ENCODE measurements around the gene RPL3.

RPL3 gene

DNA sequence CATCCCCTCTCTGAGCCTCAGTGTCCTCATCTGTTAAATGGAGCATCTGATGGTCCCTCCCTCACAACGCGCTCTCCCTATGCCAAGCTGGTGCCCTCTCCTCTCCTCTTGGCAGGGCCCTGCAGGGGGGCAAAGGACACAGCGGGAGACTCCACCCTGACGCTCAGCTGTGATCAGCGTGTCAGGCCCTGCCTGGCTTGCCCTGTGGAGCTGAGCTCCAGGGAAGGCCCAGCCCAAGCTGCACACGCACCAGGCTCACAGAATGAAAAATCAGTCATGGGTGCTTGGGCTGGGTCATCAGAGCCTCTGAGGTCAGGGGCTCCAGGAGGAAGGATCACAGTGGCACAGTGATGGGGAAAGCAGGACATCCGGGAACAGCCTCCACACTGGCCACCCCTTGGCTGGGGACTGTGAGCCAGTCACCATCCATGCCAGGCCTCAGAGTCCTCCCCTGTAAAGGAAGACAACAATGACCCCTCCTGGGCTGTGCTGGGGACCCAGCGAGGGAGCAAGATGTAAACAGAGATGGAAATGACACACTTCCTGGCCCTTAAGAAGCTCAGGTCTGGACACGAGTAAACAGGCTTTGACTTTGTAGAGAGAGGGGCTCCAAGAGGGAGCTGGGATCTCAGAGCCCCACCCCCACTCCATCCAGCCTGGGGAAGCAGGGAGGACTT, 36.6 kb downstream of the RPL3 start:
- no peak for DNase-seq (ENCODE audit: low spot score)

DNA sequence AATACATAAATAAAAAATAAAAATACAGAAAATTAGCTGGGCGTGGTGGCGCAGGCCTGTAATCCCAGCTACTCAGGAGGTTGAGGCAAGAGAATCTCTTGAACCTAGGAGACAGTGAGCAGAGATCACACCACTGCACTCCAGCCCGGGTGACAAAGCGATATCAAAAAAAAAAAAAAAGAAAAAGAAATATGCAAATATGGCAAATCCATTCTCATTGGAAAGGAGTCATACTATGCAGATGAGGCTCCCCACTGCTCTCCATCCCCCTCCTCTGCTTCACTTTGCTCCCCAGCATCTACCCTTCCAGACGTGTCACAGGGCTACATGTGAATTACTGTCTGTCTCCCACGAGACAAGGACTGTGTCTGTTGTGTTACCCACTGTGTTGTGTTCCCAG, 38.3 kb downstream of the RPL3 start:
- DNase-seq (ENCODE audit: low spot score): no peak

DNA sequence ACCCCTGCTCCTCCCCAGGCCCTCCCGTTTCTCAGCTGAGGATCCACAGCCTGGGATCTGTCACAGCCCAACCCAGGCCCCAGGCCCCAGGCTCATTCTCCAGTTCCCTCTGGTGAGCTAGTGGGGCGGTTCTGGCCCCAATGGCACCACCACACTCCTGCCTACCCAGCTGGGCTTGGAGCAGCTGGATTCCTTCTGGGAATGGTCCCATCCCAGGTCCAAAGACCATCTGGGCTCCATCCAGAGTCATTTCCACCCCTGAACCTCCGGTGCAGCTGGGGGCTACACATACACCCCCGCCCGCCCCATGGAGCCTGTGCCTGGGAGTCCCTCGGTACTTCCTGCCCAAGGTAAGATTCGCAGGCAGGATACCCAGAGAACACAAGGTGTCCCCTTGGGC, 39.2 kb downstream of the RPL3 start:
- no peak for DNase-seq (ENCODE audit: low spot score)

DNA sequence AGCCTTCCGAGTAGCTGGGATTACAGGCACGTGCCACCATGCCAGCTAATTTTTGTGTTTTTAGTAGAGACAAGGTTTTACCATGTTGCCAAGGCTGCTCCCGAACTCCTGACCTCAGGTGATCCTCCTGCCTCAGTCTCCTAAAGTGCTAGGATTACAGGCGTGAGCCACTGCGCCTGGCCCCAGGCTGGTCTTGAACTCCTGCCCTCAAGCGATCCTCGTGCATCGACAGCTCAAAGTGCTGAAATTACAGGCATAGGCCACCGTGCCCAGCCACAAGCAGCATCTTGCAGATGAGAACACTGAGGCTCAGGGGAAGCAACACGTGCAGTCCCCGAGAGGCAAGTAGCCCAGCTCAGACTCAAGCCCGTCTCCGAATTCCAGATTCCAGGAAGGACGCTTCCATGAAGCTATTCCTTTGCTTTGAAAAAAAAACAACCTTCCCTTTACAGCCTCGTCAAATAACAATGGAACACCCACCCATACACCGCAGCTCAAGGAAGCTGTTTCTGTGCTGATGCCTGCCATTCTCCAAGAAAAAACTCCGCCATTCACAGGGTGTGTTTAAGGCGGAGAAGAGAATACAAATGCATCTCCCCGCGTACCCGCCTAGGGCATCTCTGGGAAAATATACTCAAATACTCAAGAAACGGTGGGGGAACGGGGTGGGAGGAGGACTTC, 40.1 kb downstream of the RPL3 start:
- DNase-seq (ENCODE audit: low spot score): no peak

DNA sequence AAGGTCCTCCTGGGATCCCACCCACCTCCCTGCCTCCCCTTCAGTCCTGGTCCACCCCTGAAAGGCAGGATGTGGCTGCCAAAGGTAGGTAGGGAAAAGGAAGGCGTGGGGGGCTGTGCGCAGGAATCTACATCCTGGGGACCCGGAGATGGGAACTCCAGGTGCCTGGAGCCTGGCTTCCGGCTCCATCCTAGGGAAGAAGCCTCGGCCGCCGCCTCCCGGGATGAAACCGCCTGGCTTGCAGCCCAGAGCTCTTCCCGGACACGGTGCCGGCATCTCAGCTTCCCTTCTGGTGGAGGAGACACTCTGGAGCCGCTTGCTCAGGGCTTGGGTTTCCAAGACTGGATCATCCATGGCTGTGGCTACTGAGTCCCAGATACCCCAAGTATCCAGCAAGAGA, 41.4 kb downstream of the RPL3 start:
- no peak for DNase-seq (ENCODE audit: low spot score)

DNA sequence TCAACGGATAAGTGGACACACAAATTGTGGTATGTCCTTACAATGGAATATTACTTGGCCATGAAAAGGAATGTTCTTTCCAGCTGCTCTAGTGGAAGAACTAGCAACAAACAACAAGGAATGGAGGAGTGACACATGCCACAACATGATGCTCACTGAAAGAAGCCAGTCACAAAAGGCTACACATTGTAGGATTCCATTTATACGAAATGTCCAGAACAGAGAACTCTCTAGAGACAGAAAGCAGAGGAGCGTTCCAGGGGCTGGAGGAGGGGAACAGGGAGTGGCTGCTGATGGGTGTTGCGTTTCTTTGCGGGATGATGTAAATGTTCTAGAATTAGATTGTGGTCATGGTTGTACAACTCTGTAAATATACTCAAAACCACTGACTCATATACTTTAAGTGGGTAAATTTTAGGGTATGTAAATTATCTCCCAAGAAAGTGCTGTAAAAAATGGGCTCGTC, 42.2 kb downstream of the RPL3 start:
- no peak for DNase-seq (ENCODE audit: low spot score)

DNA sequence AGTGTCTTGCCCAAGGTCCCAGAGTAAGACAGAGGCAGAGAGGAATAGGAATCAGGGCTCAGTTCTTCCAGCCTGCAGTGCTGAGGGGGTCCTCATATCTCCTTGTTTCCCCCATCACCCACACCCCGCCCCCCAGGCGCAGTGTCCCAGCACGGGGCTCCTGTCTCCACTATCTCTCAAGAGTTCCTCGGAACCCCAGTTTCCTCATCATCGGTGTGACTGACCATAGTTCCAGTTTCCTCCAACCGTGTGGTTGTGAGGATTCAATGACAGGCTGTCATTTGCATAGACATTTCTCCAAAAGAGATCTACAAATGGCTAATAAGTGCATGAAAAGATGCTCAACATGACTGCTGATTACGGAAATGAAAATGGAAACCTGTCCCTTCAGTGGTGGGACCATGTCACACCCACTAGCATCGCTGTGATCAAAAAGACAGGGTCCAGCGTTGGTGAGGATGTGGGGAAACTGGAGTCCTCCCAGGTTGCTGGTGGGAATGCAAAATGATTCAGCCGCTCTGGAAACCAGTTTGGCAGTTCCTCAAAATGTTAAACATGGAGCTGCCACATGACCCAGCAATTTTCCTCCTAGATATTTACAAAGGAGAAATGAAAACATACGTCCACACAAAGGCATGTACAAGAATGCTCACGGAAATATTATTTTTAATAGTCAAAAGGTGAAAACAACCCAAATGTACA, 42.8 kb downstream of the RPL3 start:
- DNase-seq (ENCODE audit: low spot score): no peak

DNA sequence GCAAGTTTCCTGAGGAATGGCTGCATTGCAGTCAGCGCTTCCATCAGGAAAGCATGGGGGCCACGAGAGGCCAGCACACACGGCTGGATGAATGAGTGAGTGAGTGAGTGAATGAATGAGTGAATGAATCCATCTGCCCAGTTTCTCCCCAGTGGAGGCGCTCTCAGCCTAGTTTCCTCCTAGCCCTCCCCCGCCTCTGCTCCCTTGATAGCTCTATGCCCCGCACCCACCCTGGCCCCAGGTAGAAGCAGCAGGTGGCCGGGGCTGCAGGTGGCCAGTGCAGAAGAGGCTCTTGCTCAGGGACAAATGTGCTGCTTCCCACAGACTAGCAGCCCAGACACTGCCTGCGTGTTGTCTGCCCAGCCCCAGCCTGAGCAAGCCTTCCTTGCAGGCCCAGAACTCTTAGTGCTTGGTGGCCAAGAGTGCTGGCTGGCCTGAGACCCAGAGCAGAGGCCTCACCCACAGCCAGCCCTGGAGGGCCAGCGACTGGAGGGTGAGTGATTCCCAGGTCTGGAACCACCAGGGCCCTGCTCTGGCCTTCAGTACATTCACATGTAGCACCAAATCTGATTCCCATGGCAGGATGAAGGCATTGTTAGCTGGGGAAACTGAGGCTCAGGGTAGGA, 43.5 kb downstream of the RPL3 start:
- no peak for DNase-seq (ENCODE audit: low spot score)

DNA sequence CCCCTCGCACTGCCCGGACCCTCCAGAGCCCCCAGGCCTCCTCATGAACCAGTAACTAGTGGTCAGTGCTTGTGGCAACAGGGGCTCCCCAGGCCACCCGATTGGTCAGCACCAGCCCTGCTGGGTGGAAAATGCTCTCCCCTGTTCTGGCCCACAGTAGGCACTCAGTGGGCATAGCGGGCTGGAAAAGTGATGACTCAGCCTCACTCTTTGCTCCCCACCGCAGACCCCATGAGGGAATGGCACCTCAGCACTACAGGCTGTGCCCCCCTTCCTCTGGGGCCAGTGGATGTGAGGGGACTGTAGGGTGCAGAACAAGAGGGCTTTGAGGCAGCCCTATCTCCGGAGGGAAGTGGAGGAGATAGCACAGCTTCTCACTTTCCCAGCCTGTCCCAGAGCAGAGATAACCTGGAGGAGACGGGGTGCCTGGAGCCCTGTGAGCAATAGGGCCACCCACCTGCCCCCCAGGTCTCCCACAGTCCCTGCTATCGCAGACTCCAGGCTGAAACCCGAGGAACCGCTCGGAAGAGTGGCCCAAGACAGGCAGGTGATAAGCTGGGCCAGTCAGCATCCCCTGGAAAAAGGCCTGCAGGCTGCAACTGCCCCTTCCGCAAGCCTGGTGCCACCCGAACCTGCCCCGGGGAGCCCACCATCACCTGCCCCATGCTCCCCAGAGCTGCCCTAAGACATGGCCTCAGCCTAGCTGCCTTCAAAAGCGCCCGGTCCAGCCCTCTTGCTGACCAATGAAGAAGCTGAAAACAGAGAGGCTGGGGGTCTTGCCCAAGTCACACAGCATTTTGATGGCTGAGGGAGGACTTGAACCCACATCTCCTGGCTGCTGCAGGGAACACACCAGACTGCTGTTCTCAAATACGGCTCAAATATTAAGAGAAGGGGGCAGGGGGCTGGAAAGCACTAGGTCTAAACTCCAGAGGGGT, 45.2 kb downstream of the RPL3 start:
- DNase-seq (ENCODE audit: low spot score): no peak

DNA sequence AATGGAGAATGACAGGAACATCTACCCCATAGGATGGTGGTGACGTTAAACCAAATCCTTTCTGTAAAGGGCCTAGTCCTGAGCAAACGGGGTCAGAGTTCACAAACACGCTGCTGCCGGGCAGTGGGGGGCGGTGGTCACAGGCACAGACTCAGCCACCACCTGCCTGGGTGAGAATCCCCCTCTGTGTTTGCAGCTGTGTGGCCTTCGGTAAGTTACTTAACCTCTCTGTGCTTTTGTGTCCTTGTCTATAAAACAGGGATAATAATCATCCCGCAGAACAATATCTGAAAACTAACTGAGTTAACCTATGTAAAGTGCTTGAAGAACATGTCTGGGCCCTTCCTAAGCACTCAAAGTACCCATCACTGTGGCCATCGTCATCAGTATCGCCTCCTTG, 48.6 kb downstream of the RPL3 start:
- DNase-seq (ENCODE audit: low spot score): no peak

DNA sequence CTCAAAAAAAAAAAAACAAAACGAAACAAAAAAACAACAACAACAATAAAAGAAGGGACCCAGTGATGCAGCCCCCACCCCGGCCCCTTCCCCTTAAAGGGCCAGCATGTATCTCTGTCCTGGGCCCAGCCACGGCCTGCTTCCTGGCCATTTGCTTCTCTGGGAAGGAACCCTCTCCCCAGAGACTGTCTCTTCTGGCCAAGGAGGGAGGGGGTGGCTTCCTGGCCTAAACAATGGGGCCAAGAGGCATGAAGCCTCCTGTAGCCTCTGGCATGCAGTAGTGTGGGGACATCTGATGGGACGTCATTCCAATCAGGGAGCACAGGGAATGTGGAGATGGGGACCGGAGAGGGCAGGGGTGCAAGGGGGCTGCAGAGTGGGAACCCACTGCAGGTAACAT, 49.1 kb downstream of the RPL3 start:
- DNase-seq (ENCODE audit: low spot score): no peak

DNA sequence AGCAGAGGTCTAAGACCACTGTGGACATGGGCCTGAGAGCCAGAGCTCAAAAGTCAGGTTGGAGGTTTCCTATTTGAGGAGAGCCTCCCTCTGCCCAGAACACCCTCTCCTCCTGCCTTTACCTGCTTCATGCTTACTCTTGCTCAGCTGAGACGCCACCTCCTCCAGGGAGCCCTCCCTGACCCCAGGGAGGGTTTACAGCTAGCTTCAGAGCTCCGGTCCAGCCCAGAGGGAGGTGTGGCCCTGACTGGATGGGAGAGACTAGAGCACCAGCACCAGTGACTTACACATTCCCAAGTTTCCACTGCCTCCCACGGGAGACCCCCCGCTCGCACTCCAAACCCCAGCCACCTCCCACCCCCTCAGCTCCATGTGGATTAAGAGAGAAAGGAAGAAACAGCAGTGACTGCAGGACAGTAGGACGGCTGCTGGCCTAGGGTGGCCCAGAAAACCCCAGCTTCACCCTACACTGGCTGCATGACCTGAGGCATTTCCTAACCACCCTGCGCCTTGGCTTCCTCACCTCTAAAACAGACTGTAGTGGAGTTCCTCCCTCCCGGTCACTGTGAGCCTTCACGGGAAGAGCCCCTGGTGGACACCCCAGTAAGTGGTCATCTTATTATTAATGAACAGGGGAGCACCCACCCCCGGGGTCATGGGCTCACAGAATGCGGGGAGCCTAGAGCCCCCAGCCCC, 50.2 kb downstream of the RPL3 start:
- DNase-seq (ENCODE audit: low spot score): no peak

DNA sequence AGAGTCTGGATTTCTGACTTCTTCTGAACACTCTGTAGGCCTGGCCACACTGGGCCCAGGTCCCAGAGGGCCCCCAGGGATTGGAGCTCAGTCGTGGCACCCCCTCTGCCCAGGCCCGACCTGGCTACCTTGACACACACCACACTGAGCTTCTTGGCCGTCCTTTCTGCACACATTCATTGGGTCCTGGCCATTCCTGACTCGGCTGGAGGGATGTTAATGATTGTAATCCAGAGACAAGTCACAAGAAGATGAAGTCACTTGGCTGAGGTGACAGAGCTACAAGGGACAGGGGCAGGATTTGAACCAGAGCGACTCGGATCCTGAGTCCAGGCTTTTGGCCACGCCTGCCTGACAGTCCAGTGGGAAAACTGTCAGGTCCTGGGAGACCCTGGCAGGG, 50.8 kb downstream of the RPL3 start:
- no peak for DNase-seq (ENCODE audit: low spot score)

DNA sequence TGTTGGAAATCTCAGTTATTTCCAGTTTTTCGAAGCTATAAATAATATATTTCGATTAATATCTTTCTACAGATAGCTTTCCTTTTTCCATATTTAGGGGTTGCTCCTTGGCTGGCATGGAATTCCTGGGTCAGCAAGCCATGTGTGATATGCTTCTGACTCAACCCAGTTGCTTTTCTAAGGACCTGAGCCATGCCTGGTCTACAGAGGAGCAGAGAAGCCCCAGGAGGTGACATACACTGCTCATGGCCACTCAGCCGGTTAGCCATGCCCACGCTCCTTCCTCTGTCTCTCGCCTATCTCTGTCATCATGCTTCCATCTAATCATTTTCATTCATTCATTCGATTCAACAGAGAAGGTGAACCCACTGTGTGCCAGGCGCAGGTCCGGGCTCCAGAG, 51.4 kb downstream of the RPL3 start:
- DNase-seq (ENCODE audit: low spot score): no peak

DNA sequence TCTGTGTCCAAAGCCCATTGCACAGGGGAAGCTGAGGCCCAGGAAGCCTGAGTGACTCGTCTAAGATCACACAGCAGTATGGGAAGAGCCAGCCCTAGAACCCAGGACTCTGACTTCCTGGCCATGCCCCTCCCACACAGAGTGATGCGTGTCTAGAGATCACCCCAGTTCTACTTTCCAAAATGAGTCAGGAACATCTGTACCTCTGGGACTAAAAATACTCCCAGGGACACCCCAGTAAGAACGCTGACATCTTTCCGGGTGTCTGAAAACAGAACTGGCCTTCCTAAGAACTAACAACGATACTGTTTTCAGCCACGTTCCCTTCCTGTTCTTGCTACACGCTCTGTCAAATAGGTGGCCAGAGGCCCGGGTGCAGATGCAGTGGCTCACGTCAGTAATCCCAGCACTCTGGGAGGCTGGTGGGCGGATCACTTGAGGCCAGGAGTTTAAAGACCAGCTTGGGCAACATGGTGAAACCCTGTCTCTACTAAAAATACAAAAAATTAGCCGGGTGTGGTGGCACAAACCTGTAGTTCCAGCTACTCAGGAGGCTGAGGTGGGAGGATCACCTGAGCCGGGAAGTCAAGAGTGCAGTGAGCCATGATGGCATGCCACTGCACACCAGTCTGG, 52.9 kb downstream of the RPL3 start:
- peak; percentile 82 for DNase-seq (ENCODE audit: low spot score)

DNA sequence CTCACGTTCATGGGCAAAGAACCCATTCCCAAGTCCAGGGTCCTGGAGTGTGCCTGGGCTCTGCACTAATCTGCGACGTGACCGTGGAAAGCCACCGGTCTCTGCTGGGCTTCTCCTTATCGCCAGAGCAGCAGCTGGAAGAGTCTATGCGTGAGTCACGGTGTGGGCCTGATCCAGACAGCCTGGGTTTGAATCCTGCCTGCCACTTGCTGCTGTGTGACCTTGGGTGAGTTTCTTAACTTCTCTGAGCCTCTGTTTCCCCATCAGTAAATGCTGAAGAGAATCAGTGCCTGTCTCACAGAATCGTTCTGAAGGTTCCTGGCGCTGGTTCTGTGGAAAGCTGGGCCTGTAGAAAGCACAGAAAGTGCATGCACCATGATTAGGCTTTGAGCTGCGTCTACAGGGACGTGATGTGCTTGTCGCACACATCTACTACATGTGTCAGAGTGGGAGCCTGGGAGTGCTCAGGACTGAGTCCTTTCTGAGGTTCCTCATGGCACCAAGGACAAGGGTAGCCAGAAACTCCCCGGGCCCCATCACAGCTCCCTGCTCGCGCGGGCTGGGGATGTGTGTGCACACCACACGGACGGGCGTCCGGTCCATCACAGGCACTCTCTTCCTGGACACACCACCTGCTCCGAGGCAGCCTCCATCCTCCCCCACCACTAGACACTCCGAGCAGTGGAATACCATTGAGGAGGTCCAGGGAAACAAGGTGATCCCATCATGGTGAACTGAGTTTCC, 54.1 kb downstream of the RPL3 start:
- DNase-seq (ENCODE audit: low spot score): no peak

DNA sequence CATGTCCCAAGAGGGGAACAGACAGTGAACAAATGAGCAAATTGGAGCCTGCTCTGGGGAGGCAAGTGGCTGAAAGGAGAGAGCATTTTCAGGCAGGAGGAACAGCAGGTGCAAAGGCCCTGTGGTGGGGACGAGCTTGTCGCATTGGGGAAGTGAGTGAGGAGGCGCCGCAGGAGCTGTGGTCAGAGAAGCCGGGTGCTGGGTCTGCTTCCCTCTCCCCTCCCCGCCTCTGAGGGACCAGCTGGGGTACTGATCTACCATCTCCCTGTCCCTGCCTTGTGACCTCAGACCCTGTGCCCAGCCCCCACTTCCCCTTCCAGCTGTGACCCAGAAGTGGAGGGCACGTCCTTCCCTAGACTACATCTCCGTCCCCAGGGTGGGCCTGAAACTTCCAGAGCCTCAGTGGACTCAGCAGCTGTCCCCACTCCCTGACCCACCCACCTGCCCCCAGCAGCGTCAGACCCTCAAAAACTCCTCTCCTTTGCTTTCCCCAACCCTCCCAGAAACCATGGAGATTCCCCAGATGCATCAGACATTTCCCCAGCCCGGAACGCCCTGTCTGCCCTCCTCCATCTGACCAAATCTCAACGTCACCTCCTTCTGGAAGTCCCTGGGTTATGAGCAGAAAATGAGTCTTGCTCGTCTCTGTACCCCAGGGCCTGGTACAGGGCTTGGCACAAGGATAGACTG, 54.9 kb downstream of the RPL3 start:
- DNase-seq (ENCODE audit: low spot score): no peak

DNA sequence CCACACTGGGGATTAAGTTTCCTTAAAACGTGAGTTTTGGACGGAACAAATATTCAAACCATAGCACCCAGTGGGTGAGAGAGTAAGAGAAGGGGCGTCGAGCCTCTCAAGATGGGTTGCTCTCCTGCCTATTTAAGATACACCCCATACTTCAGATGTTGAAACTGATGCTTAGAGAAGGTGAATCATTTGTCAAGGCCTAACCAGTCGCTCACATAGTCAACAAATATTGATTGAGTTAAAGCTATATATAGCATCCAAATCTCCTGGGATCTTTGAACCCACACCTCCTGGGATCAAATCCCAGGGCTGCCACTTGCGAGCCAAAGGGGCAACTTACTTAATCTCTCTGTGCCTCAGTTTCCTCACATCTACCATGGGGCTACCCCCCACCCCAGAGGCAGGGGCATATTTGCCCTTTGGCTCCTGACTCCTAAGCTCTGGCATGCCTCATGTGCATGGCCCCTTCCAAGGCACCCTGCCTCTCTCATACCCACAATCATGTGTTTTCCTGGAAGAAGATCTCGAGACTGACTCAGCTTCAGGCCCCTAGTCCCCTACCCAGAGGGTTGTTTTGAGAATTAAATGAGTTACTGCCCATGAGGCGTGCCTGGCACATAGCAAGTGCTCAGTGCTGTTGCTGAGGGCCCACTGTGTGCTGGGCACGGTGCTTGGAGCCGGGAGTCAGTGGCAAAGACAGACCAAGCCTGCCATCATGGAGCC, 55.6 kb downstream of the RPL3 start:
- no peak for DNase-seq (ENCODE audit: low spot score)

Data from activated CD4-positive, alpha-beta T cell treated with anti-CD3 and anti-CD28 coated beads, Interleukin-2, Interleukin-4, amounts not matched to agents 100 ng/mL and 50 ng/mL, durations not matched to agents 16 hours and 8 hours (primary cell).